GM12878 (cell line): ENCODE results near the gene DEGS2. TPM values are rescaled to one million over a fixed set of nuclear protein-coding genes. Genes with fewer than 3 reads are reported as not detected.

Experiments used
- ATAC-seq: fragments of 200-7000 bp; cut with Tn5 transposase; 3 replicates; pipeline ENCODE4 v1.9.1; 2020; ENCODE audit warnings: mild to moderate bottlenecking, moderate library complexity
- BruUV-seq: library from RNA; stranded (reverse); fragments of 400-500 nt; replicated peaks from 2 replicates; lab custom pipeline; 2021; lab: Mats Ljungman, UMichigan
- CTCF ChIA-PET: fragments of 300-600 bp; sonication (Branson Sonifier 250); formaldehyde crosslinking; extraction: SDS; loops from one replicate; lab custom pipeline; 2021; ENCODE audit warnings: inconsistent platforms; lab: Yijun Ruan, JAX
- POLR2A ChIA-PET: fragments of 350-600 bp; formaldehyde crosslinking; extraction: SDS; loops from one replicate; lab custom pipeline; 2021; ENCODE audit warnings: inconsistent platforms; lab: Charles Lee
- RAD21 ChIA-PET: fragments of 300-600 bp; sonication (Branson Sonifier 250); formaldehyde crosslinking; loops from one replicate; lab custom pipeline; 2023; ENCODE audit warnings: antibody characterized with exemption; ENCODE audit not compliant: unreplicated experiment; lab: Charles Lee
- SMC1A ChIA-PET: fragments of 300-600 bp; sonication (Branson Sonifier 250); formaldehyde crosslinking; loops from one replicate; lab custom pipeline; 2023; ENCODE audit not compliant: unreplicated experiment, uncharacterized antibody; lab: Charles Lee
- DNase-seq: peaks from one replicate; pipeline ENCODE4 v3.0.0-alpha.2; 2011; ENCODE audit warnings: low read depth, low spot score
- FAIRE-seq: peaks from 3 replicates; lab custom pipeline; 2011; peaks lifted over from hg19 to GRCh38; lab: Jason Lieb, UNC
- H2AFZ ChIP-seq: 2 replicates; pipeline ENCODE4 v1.6.0; 2011; ENCODE audit warnings: low read depth, low read length, control low read depth; ENCODE audit not compliant: control insufficient read depth
- H3K27ac ChIP-seq: 2 replicates; pipeline ENCODE4 v1.5.1; 2011; ENCODE audit warnings: control low read depth; ENCODE audit not compliant: control insufficient read depth, insufficient read depth
- H3K27me3 ChIP-seq, 2 experiments: replicated peaks in 1 of 2; 2 replicates each; pipeline versions ENCODE4 v1.6.0 to v1.6.1; 2011; ENCODE audit warnings: low read length in 1 of 2; ENCODE audit not compliant: control insufficient read depth in 2 of 2, insufficient read depth in 2 of 2
- H3K36me3 ChIP-seq, 2 experiments: 2 replicates each; pipeline ENCODE4 v1.5.1; 2011; ENCODE audit warnings: low read length in 1 of 2; ENCODE audit not compliant: control insufficient read depth in 2 of 2, insufficient read depth in 2 of 2
- H3K4me1 ChIP-seq: 2 replicates; pipeline ENCODE4 v1.6.1; 2011; ENCODE audit warnings: mild to moderate bottlenecking, low read length, moderate library complexity, mixed read lengths; ENCODE audit not compliant: control insufficient read depth, insufficient read depth
- H3K4me2 ChIP-seq: 2 replicates; pipeline ENCODE4 v1.6.0; 2011; ENCODE audit warnings: control low read depth; ENCODE audit not compliant: control insufficient read depth, insufficient read depth
- H3K4me3 ChIP-seq: fragments of 200-600 bp; sonication (generic); 2 replicates; pipeline ENCODE4 v1.5.1; 2016
- H3K79me2 ChIP-seq: 2 replicates; pipeline ENCODE4 v1.6.0; 2011; ENCODE audit warnings: low read length; ENCODE audit not compliant: control insufficient read depth, insufficient read depth
- H3K9ac ChIP-seq: 2 replicates; pipeline ENCODE4 v1.8.0; 2011; ENCODE audit warnings: low read length, control low read depth, mixed read lengths; ENCODE audit not compliant: control insufficient read depth, insufficient read depth
- H3K9me3 ChIP-seq: replicated peaks from 3 replicates; pipeline ENCODE4 v1.5.1; 2011; ENCODE audit warnings: mild to moderate bottlenecking, low read length; ENCODE audit not compliant: control insufficient read depth, insufficient read depth
- H4K20me1 ChIP-seq: 2 replicates; pipeline ENCODE4 v1.6.0; 2011; ENCODE audit not compliant: control insufficient read depth, insufficient read depth
- CHD2 ChIP-seq: IDR thresholded peaks from 2 replicates; pipeline ENCODE4 v1.6.1; 2011; ENCODE audit warnings: low read depth, low read length, improper control_type of control experiment, borderline replicate concordance
- ELK1 ChIP-seq: IDR thresholded peaks from 2 replicates; pipeline ENCODE4 v1.6.1; 2012; ENCODE audit warnings: low read depth, low read length, improper control_type of control experiment
- ETV6 ChIP-seq, 2 experiments: fragments of 450-650 bp in 1 of 2; IDR thresholded peaks in 1 of 2; conservative IDR thresholded peaks in 1 of 2; 2 replicates each; pipeline ENCODE4 v1.6.1; 2014; ENCODE audit warnings: antibody characterized with exemption in 1 of 2, borderline replicate concordance in 1 of 2, low read depth in 1 of 2, mild to moderate bottlenecking in 1 of 2, moderate library complexity in 1 of 2
- FOS ChIP-seq: IDR thresholded peaks from 3 replicates; pipeline ENCODE4 v1.6.1; 2011; ENCODE audit warnings: borderline replicate concordance; ENCODE audit not compliant: insufficient read length; ENCODE audit errors: extremely low read depth
- JUNB ChIP-seq: IDR thresholded peaks from 2 replicates; pipeline ENCODE4 v1.6.1; 2016; ENCODE audit warnings: antibody characterized with exemption, mild to moderate bottlenecking
- JUND ChIP-seq: IDR thresholded peaks from 2 replicates; pipeline ENCODE4 v1.6.1; 2012; ENCODE audit warnings: low read depth, mild to moderate bottlenecking, low read length, improper control_type of control experiment, moderate library complexity
- LARP7 ChIP-seq: fragments of 450-650 bp; IDR thresholded peaks from 2 replicates; pipeline ENCODE4 v1.6.1; 2017; ENCODE audit warnings: mild to moderate bottlenecking
- NRF1 ChIP-seq: conservative IDR thresholded peaks from 2 replicates; pipeline ENCODE4 v1.6.1; 2011; ENCODE audit warnings: mild to moderate bottlenecking, low read depth, low read length, improper control_type of control experiment
- PAX5 ChIP-seq: IDR thresholded peaks from 2 replicates; pipeline ENCODE4 v1.6.1; 2011; ENCODE audit warnings: low read depth, low read length, borderline replicate concordance
- POLR2AphosphoS2 ChIP-seq: IDR thresholded peaks from 2 replicates; pipeline ENCODE4 v1.6.1; 2011; ENCODE audit warnings: low read depth, mild to moderate bottlenecking, low read length, improper control_type of control experiment, moderate library complexity
- POLR2AphosphoS5 ChIP-seq: IDR thresholded peaks from 2 replicates; pipeline ENCODE4 v1.6.1; 2011; ENCODE audit warnings: mild to moderate bottlenecking, low read length, inconsistent platforms
- RFX5 ChIP-seq: IDR thresholded peaks from 2 replicates; pipeline ENCODE4 v1.6.1; 2011; ENCODE audit warnings: low read depth, low read length, improper control_type of control experiment
- RUNX3 ChIP-seq: IDR thresholded peaks from 2 replicates; pipeline ENCODE4 v1.6.1; 2012; ENCODE audit warnings: low read length, inconsistent platforms
- SREBF1 ChIP-seq: IDR thresholded peaks from 2 replicates; pipeline ENCODE4 v1.6.1; 2012; ENCODE audit warnings: mild to moderate bottlenecking, low read length
- SUZ12 ChIP-seq: fragments of 200-600 bp; sonication (generic); IDR thresholded peaks from one replicate; pipeline ENCODE4 v1.6.1; 2018; ENCODE audit warnings: antibody characterized with exemption, mild to moderate bottlenecking; ENCODE audit not compliant: unreplicated experiment
- TCF7 ChIP-seq: IDR thresholded peaks from 2 replicates; pipeline ENCODE4 v1.6.1; 2014; ENCODE audit warnings: antibody characterized with exemption, borderline replicate concordance
- ZNF207 ChIP-seq: fragments of 450-650 bp; IDR thresholded peaks from 2 replicates; pipeline ENCODE4 v1.6.1; 2014; ENCODE audit warnings: antibody characterized with exemption, mild to moderate bottlenecking, borderline replicate concordance
- ZNF217 ChIP-seq: fragments of 450-650 bp; IDR thresholded peaks from 2 replicates; pipeline ENCODE4 v1.6.1; 2017; ENCODE audit warnings: antibody characterized with exemption, mild to moderate bottlenecking
- WGBS: methylation state at CpG from one replicate; pipeline ENCODE4 v1.1.6; 2016; ENCODE audit warnings: low lambda C conversion rate; ENCODE audit not compliant: insufficient replicate concordance, insufficient coverage; ENCODE audit errors: missing lambda C conversion rate; 5-methylcytosine and 5-hydroxymethylcytosine counted together
- in situ Hi-C: fragments of 300-500 bp; cut with MboI; formaldehyde crosslinking; loops from 9 replicates; pipeline ENCODE4 v1.14.3; 2018; ENCODE audit warnings: mixed read lengths
- intact Hi-C: fragments of 100-400 bp; cut with micrococcal nuclease; formaldehyde crosslinking; loops from one replicate; pipeline ENCODE4 v1.14.2; 2022; ENCODE audit not compliant: unreplicated experiment
- polyA plus RNA-seq, 11 experiments: library from polyadenylated mRNA; depleted of rRNA in 4 of 11; unstranded in 6 of 11; stranded (reverse) in 5 of 11; fragments of >200 nt; fragmentation: Nextera tagmentation in 4 of 11; fragmentation: Illumina TruSeq in 1 of 11; extraction: Ambion mirVana in 4 of 11; extraction: Trizol in 1 of 11; gene quantifications; 1 replicate in 1 of 11; 2 replicates in 10 of 11; pipeline versions ENCODE4 v1.2.1 to v1.2.3, GENCODE V29; 2011 to 2016; ENCODE audit warnings: inconsistent platforms in 2 of 11, missing spikeins in 2 of 11, low read depth in 1 of 11
- total RNA-seq, 4 experiments: library from RNA; depleted of rRNA in 3 of 4; stranded (reverse); fragments of >200 nt in 3 of 4; fragmentation: Illumina TruSeq in 1 of 4; extraction: Trizol in 1 of 4; gene quantifications; 2 replicates each; pipeline versions ENCODE4 v1.2.1 to v1.2.3, GENCODE V29; 2013 to 2021
- TF ChIP-seq, protein P1 (sequence below): fragments of 450-650 bp; IDR thresholded peaks from 2 replicates; pipeline ENCODE4 v1.6.1; 2017; ENCODE audit warnings: low read depth, mild to moderate bottlenecking, moderate library complexity

The DEGS2 gene
- total and polyA plus RNA-seq, 10 of the 15 experiments (the other 5 are each of a cell fraction or from before 2014, with no cell fraction given): 0.01 to 2.5 (median 0.45) TPM; not detected in 1

GRCh38 chr14:100109594-100109955 lies 49.9 kb downstream of the DEGS2 start:
- no TSS peak for BruUV-seq
- no peak overlapping the region for H3K9ac ChIP-seq
- H3K79me2 ChIP-seq: peaks cover 2% of the 10 kb centered on the region
- H2AFZ ChIP-seq: no peak overlapping the region
- no peaks in the 10 kb centered on the region for H3K27me3 ChIP-seq
- peaks cover 24 to 42% of the 10 kb centered on the region in 2 experiments for H3K36me3 ChIP-seq
- no peak for ATAC-seq
- WGBS: 97% methylated on average over 9 of the region's 9 CpGs
- H3K4me1 ChIP-seq: no peaks in the 10 kb centered on the region
- FAIRE-seq: peak; percentile 59
- SMC1A ChIA-PET: interaction anchor here (1.1 to 2.4 kb wide), 2 partner anchors 39 to 52 kb away, joined by 3 to 25 read pairs; no protein-coding TSS in a partner anchor
- H3K4me2 ChIP-seq: no peak overlapping the region
- DNase-seq: no peak
- no peak overlapping the region for H3K4me3 ChIP-seq
- H3K9me3 ChIP-seq: no peaks in the 10 kb centered on the region
- H4K20me1 ChIP-seq: no peaks in the 10 kb centered on the region
- RAD21 ChIA-PET: interaction anchor here (2.9 kb wide), 1 partner anchor 38 kb away, joined by 44 read pairs; no protein-coding TSS in a partner anchor
- in situ Hi-C loops (no loop called here), intact Hi-C loops (loop anchor here (5.0 kb wide), 1 partner anchor 83 kb away; no protein-coding TSS in a partner anchor)
- CTCF ChIA-PET: interaction anchor here (1.1 to 6.8 kb wide), 8 partner anchors 29 to 127 kb away, joined by 3 to 130 read pairs (median 30); partner anchors contain the start of gene EVL
- TF ChIP-seq RUNX3 (no peak), RFX5 (no peak), CHD2 (no peak), JUND (no peak), ETV6 (conservative IDR thresholded peaks at IDR 0.05 in 1 of 2, IDR thresholded peaks at IDR 0.05 in 1 of 2; ENCODE audit: borderline replicate concordance in 1 of 2, low read depth in 1 of 2) (no peak), ELK1 (no peak), LARP7 (no peak), POLR2AphosphoS5 (no peak), FOS (no peak), SREBF1 (no peak), ZNF217 (no peak), JUNB (no peak), PAX5 (no peak), TCF7 (no peak), ZNF207 (no peak), NRF1 (no peak), SUZ12 (no peak), POLR2AphosphoS2 (no peak)
- TF ChIP-seq, protein P1, sequence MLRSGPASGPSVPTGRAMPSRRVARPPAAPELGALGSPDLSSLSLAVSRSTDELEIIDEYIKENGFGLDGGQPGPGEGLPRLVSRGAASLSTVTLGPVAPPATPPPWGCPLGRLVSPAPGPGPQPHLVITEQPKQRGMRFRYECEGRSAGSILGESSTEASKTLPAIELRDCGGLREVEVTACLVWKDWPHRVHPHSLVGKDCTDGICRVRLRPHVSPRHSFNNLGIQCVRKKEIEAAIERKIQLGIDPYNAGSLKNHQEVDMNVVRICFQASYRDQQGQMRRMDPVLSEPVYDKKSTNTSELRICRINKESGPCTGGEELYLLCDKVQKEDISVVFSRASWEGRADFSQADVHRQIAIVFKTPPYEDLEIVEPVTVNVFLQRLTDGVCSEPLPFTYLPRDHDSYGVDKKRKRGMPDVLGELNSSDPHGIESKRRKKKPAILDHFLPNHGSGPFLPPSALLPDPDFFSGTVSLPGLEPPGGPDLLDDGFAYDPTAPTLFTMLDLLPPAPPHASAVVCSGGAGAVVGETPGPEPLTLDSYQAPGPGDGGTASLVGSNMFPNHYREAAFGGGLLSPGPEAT: no peak
- H3K27ac ChIP-seq: no peak overlapping the region
- POLR2A ChIA-PET: no interaction called here
